ENCODE data around the gene PTDSS2.

Gene PTDSS2

DNA sequence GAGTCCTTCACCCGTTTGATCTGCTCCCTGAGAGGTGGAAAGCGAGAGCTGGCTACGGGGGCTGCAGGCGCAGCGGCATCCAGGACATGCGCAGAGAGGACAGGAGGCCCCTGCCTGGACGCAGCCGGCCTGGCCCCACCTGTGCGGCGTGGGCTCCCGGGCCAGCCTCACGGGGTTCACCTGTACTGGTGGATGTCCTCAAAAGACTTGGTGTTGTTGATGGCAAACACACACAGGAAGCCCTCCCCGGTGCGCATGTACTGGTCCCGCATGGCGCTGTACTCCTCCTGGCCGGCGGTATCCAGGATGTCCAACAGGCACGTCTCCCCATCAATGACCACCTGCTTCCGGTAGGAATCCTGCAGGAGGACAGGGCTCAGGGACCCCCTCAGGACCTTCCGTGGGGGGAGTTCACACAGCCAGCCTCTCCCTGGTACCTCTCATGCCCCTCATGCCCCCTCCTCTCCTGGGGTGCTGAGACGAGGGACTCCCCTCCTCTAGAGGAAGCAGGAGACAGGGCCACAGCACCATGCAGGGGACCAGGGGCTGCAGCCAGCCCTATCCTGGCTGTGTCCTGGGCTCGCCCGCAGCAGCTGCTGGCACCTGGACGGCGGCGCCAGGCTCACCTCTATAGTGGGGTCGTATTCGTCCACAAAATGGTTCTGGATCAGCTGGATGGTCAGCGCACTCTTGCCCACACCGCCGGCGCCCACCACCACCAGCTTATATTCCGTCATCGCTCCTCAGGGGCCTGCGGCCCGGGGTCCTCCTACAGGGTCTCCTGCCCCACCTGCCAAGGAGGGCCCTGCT, 83.7 kb downstream of the PTDSS2 start:
- no peak for DNase-seq

DNA sequence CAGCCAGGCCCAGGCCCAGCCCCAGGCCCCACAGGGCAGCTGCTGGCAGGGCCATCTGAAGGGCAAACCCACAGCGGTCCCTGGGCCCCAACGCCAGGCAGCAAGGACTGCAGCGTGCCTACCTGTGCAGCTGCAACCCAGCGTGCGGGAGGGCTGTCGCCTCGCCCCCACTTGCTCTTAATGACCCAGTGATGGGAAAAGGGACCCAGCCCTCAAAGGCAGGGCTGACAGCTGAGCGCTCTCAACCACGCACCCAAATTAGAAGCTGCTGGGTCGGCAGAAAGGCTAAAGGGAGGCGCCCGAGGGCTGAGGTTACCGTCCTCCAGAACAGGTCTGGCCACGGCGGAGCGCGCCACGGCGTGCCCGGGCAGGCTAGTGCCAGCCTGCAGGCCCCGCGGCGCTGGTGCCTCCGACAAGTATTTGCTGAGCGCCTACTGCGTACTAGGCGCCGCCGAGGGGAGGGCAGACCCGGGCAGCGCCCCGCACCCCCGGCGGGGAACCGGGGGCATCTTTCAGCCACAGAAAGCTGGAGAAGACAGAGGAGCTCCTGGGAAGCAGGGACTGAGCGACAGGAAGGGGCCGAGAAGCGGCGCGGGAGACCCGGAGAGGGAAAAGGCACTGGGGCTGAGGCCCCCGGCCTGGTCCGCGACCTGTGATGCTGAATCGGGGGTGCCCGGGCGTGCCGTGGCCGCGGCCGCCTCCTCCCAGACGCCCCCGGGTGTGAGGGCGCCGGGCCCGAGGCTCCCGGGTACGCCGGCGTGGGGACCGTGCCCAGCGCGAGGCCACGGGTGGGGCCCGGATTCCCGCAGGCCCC, 84.5 kb downstream of the PTDSS2 start:
- DNase-seq, result no peak

DNA sequence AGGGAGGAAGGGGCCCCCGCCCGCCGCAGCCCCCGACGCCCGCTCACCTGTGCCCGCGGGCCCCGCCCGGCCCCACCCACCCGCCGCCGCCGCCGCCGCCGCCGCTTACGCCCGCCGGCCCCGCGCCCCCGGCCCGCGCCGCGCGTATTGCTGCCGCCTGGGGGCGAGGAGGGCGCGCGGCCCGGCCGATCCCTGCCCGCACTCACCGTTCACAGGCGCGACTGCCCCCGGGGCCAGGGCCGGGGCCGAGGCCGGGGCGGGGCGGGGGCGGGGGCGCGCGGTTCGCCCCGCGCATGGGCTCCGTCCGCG, 85.1 kb downstream of the PTDSS2 start:
- DNase-seq, result no peak

DNA sequence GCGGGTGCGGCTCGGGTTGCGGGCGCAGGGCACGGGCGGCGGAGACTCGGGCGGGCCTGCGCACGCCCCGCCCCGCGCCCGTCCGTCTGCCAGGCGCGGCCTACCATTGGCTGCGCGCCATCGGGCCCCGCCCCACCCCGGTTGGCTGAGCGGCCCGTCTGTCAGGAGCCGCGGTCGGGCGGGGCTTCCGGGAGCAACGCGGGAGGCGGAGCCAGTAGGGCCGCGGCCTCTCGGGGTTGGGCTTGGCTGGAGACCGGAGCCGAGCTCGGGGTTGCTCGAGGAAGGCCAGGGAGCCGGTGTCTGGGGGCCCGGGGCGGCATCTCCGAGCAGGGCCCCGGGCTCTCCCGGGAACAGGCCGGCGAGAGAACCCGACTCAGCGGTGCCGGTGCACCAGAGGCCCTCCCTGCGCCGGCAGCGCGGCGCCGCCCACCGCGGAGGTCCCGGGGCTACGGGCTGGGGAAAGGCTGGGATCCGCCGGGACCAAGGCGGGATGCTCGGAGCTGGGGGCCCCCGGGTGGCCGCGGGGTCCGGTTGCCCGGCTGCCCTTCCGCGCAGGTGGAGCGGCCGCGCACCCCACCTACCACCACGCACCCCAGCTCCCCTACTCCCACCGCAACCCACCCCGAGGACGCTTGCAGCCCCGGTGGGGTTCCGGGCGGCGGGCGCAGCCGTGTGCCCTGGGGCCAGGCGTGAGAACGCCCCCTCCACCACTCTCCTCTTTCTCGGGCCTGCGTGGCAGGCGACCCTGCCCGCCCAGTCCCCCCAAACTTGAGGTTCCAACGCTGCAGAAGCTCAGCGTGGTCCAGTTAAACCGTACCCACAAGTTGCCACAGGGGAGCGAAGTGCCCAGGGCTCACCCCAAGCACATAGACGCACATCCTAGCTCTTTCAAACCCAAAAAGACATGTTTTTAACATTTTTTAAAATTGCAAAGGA, 85.7 kb downstream of the PTDSS2 start, which contains the start of gene HRAS:
Gene HRAS (minus strand): TSS at position 58 of the 936 bp plus-strand sequence.
- DNase-seq, result peak; percentile 72

DNA sequence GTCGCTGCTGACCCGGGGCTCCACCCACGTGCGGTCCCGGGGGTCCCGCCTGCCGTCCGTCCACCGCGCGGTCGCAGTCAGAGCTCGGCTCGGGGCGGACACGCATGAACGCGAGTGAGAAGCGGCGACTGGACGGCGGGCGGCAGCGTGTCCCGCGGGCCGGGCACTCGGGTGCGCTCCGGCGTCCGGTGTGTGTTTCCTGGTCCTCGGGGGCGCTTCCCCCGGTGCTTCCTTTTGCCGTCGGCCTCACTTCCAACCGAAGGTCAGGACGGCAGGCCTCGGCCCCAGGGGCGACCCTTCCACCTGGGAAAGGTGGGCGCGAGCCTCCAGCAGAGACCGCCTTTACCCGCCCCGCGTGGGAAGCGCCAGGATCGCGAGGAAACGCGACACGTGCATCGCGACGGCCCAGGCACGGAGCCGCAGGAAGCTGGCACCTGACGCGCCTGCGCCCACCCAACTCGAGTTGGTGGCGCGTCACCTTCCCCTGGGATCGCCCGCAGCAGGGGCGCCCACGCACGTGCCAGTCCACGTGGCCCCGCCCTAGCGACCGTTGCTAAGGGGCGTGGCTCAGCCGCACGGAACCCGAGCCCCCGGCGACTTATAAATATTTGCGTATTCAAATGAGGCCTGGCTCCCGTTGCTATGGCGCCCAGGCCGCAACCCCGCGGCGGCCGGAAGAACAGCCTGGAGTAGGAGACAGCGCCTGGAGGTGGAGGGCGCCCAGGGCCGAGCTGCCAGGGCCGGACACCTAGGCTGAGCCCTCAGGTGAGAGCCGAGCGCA, 87.0 kb downstream of the PTDSS2 start, which contains the start of gene LRRC56:
Gene LRRC56 (plus strand): TSS at position 687 of the 781 bp plus-strand sequence. CDS start 3,158 bp downstream, outside the sequence.
- DNase-seq, result no peak

DNA sequence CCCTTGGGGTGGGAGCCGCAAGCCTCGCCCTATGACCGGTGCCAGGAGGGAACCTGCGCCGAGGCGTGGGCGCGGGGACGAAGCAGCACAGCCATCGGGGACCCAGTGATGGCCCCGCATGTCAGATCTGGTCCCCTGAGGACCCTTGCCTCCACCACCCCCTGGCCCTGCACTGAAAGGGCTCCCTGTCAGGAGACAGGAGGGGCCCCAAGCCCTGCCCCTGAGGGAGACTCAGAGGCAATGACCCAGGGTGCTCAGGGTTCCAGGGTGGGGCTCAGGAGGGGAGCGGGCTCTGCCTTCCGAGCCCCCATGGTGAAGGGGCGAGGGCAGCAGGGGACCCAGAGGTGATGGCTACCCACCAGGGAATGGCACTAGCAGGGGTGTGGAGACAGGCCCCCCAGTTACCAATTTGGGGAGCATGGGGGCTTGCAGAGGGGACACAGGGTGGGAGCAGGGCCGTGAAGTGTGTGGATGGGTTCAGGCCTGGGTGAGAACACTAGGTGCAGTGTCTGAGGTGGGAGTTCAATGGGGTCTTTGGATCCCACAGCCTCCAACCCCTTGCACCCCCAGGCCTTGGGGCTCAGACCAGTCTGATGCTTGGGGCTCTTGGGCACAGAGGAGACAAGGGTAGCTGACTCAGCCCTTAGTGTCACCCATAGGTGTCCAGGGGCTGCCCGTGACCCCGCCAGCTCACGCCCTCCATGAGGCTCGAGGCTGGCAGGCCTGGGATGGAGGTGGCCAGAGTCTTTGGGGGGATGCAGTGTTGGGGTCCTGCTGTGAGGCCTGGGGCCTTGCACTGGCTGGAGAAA, 87.7 kb downstream of the PTDSS2 start:
- DNase-seq, result no peak

DNA sequence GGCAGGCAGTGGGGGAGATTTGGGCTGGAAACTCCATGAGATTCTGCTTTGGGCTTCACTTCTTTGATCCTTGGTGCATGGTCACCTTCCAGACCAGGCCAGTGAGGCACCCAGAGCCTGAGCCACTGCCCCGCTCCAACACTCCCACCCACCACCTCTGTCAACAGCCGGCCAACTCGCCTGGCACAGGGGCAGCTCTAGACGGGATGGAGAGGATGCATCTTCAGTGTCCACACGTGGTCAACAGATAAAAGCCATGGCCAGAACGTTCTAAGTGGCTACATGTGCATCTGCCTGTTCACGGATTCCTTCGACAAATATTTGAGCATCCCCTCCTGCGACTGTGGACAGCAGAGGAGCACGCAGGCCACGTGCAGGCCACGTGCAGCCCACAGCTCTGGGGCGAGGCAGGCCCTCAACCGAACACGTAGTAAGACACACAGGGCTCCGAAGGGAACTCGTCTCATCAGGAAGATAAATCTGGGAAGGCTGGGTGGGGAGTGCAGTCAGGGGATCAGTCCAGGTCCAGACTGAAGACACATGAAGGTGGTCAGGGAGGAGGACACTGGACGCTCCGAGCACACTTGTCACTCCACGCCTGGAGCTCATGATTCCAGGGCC, 88.5 kb downstream of the PTDSS2 start:
- DNase-seq, result no peak

DNA sequence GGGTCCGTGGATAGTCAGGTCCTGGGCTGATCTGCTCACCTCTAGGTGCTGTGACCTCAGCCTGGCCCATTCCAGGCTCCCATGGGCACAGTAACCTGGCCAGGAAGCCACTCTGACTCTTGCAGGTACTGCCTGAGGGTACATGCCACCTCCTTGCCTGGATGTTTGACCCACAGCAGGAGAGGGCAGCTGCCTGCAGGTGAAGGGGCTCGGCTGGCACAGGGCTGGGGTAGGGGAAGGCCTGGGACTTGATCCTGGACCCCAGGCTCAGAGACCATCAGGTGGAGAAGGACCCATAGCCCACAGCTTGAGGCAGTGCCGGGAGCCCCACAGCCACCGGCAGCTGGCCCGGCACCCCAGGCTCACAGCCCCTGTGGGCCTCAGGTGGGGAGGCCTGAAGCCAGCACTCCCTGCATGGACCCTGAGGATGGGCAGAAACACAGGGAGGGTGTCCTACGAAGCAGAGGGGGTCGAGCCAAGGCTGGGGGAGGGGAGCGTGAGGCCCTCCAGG, 89.9 kb downstream of the PTDSS2 start:
- DNase-seq, result no peak

Measured in NCI-H1694 treated with DMSO at 0.1 percent for 48 hours (cell line).